GM19239 (cell line): ENCODE measurements around the gene TAF4.

Source experiments
- DNase-seq: peaks from one replicate; pipeline ENCODE4 v3.0.0; 2011; ENCODE audit warnings: low spot score; ENCODE audit not compliant: insufficient read length
- FAIRE-seq: peaks from 2 replicates; lab custom pipeline; 2011; peaks lifted over from hg19 to GRCh38; lab: Jason Lieb, UNC

The TAF4 gene

GRCh38 chr20:62045529-62046285 is 20.0 kb downstream of the TAF4 start:
- FAIRE-seq (no peak), DNase-seq (no peak)

GRCh38 chr20:62045118-62045517 is 20.6 kb downstream of the TAF4 start:
- FAIRE-seq = no peak
- no peak for DNase-seq

DNA sequence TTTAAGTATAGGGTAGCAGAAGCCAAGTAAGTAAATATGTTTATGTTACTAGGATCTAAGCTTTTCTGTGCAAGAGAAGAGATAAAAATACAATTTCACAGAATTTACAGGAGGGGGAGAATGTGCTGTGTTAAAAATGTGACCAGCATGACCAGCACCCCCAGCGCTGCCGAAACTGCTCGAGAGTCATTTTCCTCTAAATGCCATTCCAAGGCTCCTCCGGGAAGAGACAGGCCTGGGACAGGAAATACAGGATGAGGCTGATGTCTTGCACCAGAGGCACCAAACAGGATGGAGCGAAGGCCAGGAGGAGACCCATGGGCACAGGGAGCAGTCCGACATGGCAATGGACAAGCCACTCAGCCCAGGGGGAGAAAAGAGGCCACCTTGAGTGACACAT is 21.1 kb downstream of the TAF4 start:
- no peak for FAIRE-seq
- no peak for DNase-seq

DNA sequence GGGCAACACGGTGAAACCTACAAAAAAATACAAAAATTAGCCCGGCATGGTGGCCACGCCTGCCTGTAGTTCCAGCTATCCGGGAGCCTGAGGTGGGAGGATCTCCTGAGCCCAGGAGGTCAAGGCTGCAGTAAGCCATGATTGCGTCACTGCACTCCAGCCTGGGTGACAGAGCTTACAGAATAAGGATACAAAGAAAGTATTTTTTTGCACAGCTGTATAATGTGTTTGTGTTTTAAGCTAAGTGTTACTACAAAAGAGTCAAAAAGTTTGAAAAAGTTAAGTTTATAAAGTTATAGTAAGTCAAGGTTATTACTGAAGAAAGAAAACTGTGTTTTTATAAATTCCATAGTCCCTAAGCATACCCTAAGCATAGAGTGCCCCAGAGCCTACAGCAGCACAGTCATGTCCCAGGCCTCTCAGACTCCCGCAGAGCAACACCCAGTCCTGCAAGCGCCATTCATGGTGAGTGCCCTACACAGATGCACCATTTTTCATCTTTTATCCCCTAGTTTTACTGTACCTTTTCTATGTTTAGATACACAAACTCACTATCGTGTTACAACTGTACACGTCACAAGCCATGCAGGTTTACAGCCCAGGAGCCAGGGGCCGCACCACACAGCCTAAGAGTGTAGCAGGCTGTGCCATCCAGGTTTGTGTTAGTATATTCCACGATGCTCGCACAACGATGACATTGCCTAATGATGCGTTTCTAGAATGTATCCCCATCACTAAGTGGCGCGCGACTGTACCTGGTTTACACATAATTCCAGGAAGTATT is 22.4 kb downstream of the TAF4 start:
- DNase-seq = no peak
- FAIRE-seq = no peak

DNA sequence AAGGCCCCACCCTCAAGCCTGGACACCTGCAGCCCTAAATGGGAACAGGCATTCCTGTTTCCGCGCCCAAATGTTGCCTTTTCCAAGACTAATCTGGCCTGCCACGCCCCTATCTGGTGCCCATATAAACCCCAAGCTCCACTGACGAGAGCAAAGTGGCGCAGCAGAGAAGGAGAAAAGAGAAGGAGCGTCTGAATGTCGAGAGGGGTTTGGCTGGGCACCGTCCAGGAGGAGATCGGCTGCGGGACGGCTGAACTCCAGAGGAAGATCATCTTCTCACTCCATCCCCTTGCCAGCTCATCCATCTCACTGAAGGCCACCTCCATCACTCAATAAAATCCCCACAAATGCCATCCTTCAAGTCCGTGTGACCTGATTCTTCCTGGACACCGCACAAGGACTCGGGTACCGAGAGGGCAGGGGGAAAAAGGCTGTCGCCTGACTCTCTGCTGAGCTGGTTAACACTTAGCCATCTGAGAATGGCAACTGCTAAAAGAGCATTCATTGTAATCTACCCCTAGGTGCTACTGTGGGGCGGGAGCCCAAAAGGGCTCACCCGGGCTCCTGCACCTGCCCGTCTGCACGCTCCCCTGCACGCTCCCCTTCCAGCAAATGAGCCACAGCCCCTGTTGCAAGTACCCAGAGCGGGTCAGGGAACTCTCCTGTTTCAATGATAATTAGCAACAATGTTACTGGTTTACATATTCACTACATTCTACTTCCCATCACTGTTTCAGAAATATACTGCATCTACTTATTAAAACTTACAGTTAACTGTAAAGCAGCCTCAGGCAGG is 23.5 kb downstream of the TAF4 start:
- FAIRE-seq (no peak), DNase-seq (no peak)

DNA sequence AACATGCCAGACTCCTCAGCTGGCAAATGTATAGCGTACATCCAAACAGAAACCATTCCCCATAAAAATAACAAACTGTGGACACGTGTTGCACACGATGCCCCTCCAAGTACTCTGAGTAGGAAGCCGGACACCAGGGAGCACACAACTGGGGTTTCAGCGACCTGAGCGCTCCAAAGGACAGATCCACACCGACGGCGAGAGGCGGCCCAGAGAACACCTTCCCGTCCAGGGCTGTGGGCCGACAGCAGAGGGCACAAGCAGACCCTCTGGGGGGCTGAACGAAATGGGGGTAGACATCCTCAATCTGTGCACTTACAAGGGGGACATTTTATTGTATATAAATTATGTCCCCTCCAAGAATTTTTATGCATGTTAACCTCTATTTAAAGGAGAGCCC is 24.7 kb downstream of the TAF4 start:
- DNase-seq = no peak
- FAIRE-seq = no peak

GRCh38 chr20:62040381-62040922 is 25.2 kb downstream of the TAF4 start:
- no peak for DNase-seq
- FAIRE-seq = no peak

GRCh38 chr20:62039738-62040137 is 25.9 kb downstream of the TAF4 start:
- FAIRE-seq (no peak), DNase-seq (no peak)

- DNase-seq (no peak), FAIRE-seq (no peak)
Observed at GRCh38 chr20:62032609-62033368, 32.9 kb downstream of the TAF4 start.

- DNase-seq (no peak), FAIRE-seq (no peak)
Observed at GRCh38 chr20:62031462-62032092, 34.1 kb downstream of the TAF4 start.

- peak; percentile 65 for DNase-seq
- peak; percentile 68 for FAIRE-seq
Observed at GRCh38 chr20:62030834-62031434, 34.7 kb downstream of the TAF4 start.

DNA sequence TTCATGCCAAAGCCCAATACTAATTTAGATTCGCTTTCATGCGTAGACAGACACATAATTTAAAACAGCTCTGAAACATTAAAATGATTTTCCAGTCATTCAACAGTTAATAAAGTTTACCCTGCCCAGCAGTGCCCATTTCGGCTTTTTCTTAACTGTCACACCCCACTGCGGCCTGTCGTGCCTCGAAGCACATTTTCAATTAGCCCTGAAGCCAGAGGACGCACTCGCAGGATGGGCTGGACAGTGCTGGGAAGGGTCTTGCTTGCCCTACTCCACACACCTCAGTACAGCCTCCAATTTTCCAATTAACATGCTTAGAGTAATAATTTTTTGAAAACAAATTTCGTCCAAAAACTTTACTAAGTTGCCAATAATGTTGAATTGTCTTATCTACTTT is 35.3 kb downstream of the TAF4 start:
- DNase-seq = no peak
- no peak for FAIRE-seq

DNA sequence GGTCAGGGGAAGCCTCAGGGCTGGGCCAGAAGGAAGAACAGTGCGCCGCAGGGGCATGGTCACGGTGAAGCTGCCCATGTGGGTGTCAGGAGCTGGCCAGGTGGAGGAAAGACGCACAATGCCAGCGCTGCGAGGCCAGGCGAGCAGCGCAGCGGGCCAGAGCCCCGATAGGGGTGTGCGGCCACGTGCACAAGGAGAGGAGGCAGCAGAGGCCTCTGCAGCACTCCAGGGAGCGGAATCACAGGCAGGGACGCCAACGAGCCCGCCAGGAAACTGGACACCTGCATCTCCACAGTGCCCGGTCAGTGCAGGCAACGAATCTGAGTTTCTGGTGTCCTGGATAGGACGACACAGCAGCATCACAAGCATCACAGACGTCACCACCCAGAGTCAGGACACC is 35.7 kb downstream of the TAF4 start:
- no peak for FAIRE-seq
- DNase-seq = no peak

- DNase-seq (no peak), FAIRE-seq (no peak)
Observed at GRCh38 chr20:62029296-62029695, 36.4 kb downstream of the TAF4 start.

DNA sequence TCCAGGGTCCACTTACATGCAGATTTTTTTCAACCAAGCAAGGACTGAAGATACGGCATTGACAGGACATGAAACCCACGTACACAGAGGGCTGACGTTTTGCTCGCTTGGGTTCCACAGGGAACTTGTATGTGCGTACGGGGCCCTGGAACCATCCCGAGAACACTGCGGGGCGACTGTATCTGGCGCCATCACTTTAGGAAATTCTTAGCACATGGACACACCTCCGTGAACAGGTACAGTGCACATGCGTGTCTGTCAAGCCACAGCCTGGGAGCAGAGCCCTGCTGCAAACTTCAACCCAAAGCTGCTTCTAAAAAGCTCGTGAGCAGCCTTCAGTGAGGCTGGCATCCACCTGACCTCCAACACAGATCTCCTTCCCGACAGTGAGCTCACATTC is 37.3 kb downstream of the TAF4 start:
- no peak for DNase-seq
- FAIRE-seq = no peak

DNA sequence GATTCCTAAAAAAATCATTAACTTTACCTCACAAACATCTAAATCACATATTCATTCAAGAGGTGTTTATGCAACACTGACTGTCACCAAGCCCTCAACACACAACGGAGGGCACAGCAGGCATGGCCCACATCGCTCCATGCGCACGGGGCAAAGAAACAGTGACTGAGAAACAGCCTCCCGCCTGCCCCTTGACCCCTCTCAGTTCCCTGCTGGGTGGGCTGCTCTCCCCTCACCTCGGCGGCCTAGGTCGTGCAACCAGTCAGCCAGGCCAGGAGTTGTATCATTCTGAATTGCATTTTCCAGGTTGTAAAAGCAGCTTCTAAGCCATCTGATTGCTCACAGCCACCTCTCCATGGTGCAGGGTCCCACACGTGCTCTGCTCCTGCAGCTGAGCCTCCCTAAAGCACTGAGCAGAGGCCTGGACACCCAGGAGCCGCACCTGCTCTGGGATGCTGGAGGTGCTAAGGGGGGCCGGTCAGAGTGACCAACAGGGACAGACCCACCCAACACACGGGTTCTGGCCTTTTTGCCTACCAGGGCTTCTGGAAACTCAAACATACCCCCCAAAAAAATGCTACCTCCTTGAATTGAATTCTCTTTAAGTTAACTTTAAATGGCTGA is 37.9 kb downstream of the TAF4 start:
- no peak for DNase-seq
- no peak for FAIRE-seq

GRCh38 chr20:62027116-62027515 is 38.6 kb downstream of the TAF4 start:
- DNase-seq = no peak
- FAIRE-seq = no peak

- no peak for FAIRE-seq
- no peak for DNase-seq
Observed at GRCh38 chr20:62026564-62026856, 39.2 kb downstream of the TAF4 start.
